Common myeloid progenitor, CD34-positive (primary cell): ENCODE measurements around the gene PPIH. TPM values are rescaled to one million over a fixed set of nuclear protein-coding genes. Genes with fewer than 3 reads are reported as not detected.
"Not testable (repeated sequence)": the region's sequence is repeated elsewhere in the genome, so short reads cannot be mapped to it uniquely, and the experiment has no call there.

Experiments used
- CTCF ChIA-PET: fragments of 350-600 bp; sonication (Branson Sonifier 250); formaldehyde crosslinking; loops from one replicate; lab custom pipeline; 2021; ENCODE audit warnings: antibody characterized with exemption; lab: Charles Lee
- POLR2A ChIA-PET: fragments of 350-600 bp; sonication (Branson Sonifier 250); formaldehyde crosslinking; loops from one replicate; lab custom pipeline; 2021; ENCODE audit warnings: antibody characterized with exemption; lab: Charles Lee
- DNase-seq, 3 donors: peaks; one replicate each; pipeline versions ENCODE4 v3.0.0 to v3.0.0-alpha.2; 2013
- H3K27ac ChIP-seq, 2 experiments: 1 replicate in 1 of 2; 2 replicates in 1 of 2; pipeline ENCODE4 v1.7.0; 2013; ENCODE audit warnings: inconsistent platforms in 2 of 2, low read length in 2 of 2, mild to moderate bottlenecking in 2 of 2, low read depth in 1 of 2, moderate library complexity in 1 of 2; ENCODE audit not compliant: severe bottlenecking in 2 of 2, insufficient read depth in 1 of 2, poor library complexity in 1 of 2
- H3K27me3 ChIP-seq, 5 experiments: replicated peaks in 2 of 5; 1 replicate in 3 of 5; 2 replicates in 2 of 5; pipeline versions ENCODE4 v1.6.1 to v1.7.0; 2013; ENCODE audit warnings: low read length in 4 of 5, mild to moderate bottlenecking in 2 of 5, moderate library complexity in 2 of 5, inconsistent platforms in 1 of 5; ENCODE audit not compliant: insufficient read depth in 5 of 5, control insufficient read depth in 4 of 5
- H3K36me3 ChIP-seq, 4 experiments: 1 replicate in 2 of 4; 2 replicates in 2 of 4; pipeline versions ENCODE4 v1.6.1 to v1.7.0; 2013; ENCODE audit warnings: low read length in 3 of 4, control low read depth in 1 of 4, mild to moderate bottlenecking in 1 of 4; ENCODE audit not compliant: control insufficient read depth in 4 of 4, insufficient read depth in 4 of 4
- H3K4me1 ChIP-seq, 4 experiments: 1 replicate in 3 of 4; 2 replicates in 1 of 4; pipeline versions ENCODE4 v1.6.1 to v1.7.1; 2013; ENCODE audit warnings: low read length in 3 of 4, mild to moderate bottlenecking in 3 of 4, control low read depth in 1 of 4, inconsistent platforms in 1 of 4, moderate library complexity in 1 of 4; ENCODE audit not compliant: control insufficient read depth in 4 of 4, insufficient read depth in 4 of 4; ENCODE audit errors: control extremely low read depth in 1 of 4
- H3K4me3 ChIP-seq, 7 experiments: 1 replicate in 4 of 7; 2 replicates in 3 of 7; pipeline versions ENCODE4 v1.5.1 to v1.7.0; 2013; ENCODE audit warnings: mild to moderate bottlenecking in 7 of 7, low read length in 6 of 7, moderate library complexity in 6 of 7, inconsistent platforms in 2 of 7, low read depth in 2 of 7, control low read depth in 1 of 7; ENCODE audit not compliant: insufficient read depth in 4 of 7, control insufficient read depth in 1 of 7; ENCODE audit errors: extremely low read depth in 1 of 7
- H3K9me3 ChIP-seq, 5 experiments: 1 replicate in 4 of 5; 2 replicates in 1 of 5; pipeline versions ENCODE4 v1.6.1 to v1.7.1; 2013; ENCODE audit warnings: low read length in 4 of 5, mild to moderate bottlenecking in 2 of 5, inconsistent platforms in 1 of 5, low read depth in 1 of 5, moderate library complexity in 1 of 5; ENCODE audit not compliant: control insufficient read depth in 4 of 5, insufficient read depth in 2 of 5; ENCODE audit errors: control extremely low read depth in 1 of 5
- WGBS: methylation state at CpG from one replicate; pipeline ENCODE4 v1.1.5; 2013; ENCODE audit not compliant: insufficient coverage; 5-methylcytosine and 5-hydroxymethylcytosine counted together
- polyA plus RNA-seq: library from polyadenylated mRNA; unstranded; fragments of 120-200 nt; gene quantifications from one replicate; pipeline ENCODE4 v1.2.1, GENCODE V29; 2013

Gene PPIH
- 47.2 TPM for polyA plus RNA-seq

GRCh38 chr1:42657981-42658876 is at the start of gene PPIH:
Gene PPIH, plus strand, starts transcription at chr1:42658423. Its CDS starts 24 bp downstream, at chr1:42658447.
- CTCF ChIA-PET = interaction anchor here (1.0 to 1.4 kb wide), 2 partner anchors 11 to 28 kb away, joined by 3 to 4 read pairs; no protein-coding TSS in a partner anchor
- H3K27me3 ChIP-seq = no peaks in the 10 kb centered on the region

GRCh38 chr1:42613803-42614131 is 44.5 kb upstream of the PPIH start:
- H3K4me3 ChIP-seq = no peak overlapping the region
- WGBS = 100% methylated on average over 1 of the region's 4 CpGs
- H3K4me1 ChIP-seq = no peaks in the 10 kb centered on the region
- peaks cover 0 to 2% (median 0%) of the 10 kb centered on the region in 4 experiments for H3K36me3 ChIP-seq
- CTCF ChIA-PET = no interaction called here
- DNase-seq = no peak
- H3K9me3 ChIP-seq = no peaks in the 10 kb centered on the region
- H3K27ac ChIP-seq = no peak overlapping the region
- no peaks in the 10 kb centered on the region for H3K27me3 ChIP-seq
- POLR2A ChIA-PET = interaction anchor here (0.7 kb wide), 1 partner anchor 21 kb away, joined by 3 read pairs; no protein-coding TSS in a partner anchor

More at GRCh38 chr1:42657981-42658876, at the start of gene PPIH:
- H3K27ac ChIP-seq = peak within 1 kb of the TSS; percentile 37 to 83
- under 1% methylated on average over 53 of the region's 53 CpGs for WGBS
- H3K9me3 ChIP-seq = no peaks in the 10 kb centered on the region
- POLR2A ChIA-PET = interaction anchor here (1.9 kb wide), 1 partner anchor 24 kb away, joined by 18 read pairs; the partner anchor contains the start of gene YBX1
- peaks cover 13 to 25% (median 21%) of the 10 kb centered on the region in 4 experiments for H3K4me1 ChIP-seq
- peaks cover 2 to 29% (median 14%) of the 10 kb centered on the region in 4 experiments for H3K36me3 ChIP-seq
- DNase-seq = peak; percentile 91 to 96 (median 95)
- H3K4me3 ChIP-seq = peak within 1 kb of the TSS; percentile 82 to 98 (median 85)

GRCh38 chr1:42618866-42619265 is 39.4 kb upstream of the PPIH start:
- WGBS = 30% methylated on average over 2 of the region's 2 CpGs

GRCh38 chr1:42620307-42620706 is 37.9 kb upstream of the PPIH start:
- no peaks in the 10 kb centered on the region for H3K9me3 ChIP-seq
- WGBS = no CpG with 5 or more reads among the region's 2 CpGs
- no peaks in the 10 kb centered on the region for H3K4me1 ChIP-seq
- H3K27me3 ChIP-seq = no peaks in the 10 kb centered on the region
- no peak overlapping the region for H3K27ac ChIP-seq
- H3K36me3 ChIP-seq = no peaks in the 10 kb centered on the region
- CTCF ChIA-PET = no interaction called here
- DNase-seq = no peak
- POLR2A ChIA-PET = no interaction called here
- H3K4me3 ChIP-seq = no peak overlapping the region

More at GRCh38 chr1:42618866-42619265, 39.4 kb upstream of the PPIH start:
- Histone ChIP-seq H3K36me3 (peaks cover 0 to under 1% (median 0%) of the 10 kb centered on the region in 4 experiments), H3K4me1 (no peaks in the 10 kb centered on the region), H3K4me3 (no peak overlapping the region), H3K27ac (no peak overlapping the region), H3K9me3 (no peaks in the 10 kb centered on the region), H3K27me3 (no peaks in the 10 kb centered on the region)
- ChIA-PET CTCF (no interaction called here), POLR2A (no interaction called here)
- peak in 2 of 3 donors; percentile 2 to 23 for DNase-seq

- CTCF ChIA-PET, H3K27me3 ChIP-seq, H3K4me1 ChIP-seq, H3K27ac ChIP-seq, DNase-seq, POLR2A ChIA-PET, H3K36me3 ChIP-seq, H3K9me3 ChIP-seq, H3K4me3 ChIP-seq: not testable (repeated sequence)
- 100% methylated on average over 2 of the region's 4 CpGs for WGBS
Observed at GRCh38 chr1:42621180-42621579, 37.0 kb upstream of the PPIH start.

GRCh38 chr1:42627205-42627604 is 31.0 kb upstream of the PPIH start:
- POLR2A ChIA-PET = not testable (repeated sequence)

GRCh38 chr1:42639116-42639515 is 19.1 kb upstream of the PPIH start:
- H3K27ac ChIP-seq = no peak overlapping the region
- no peak overlapping the region for H3K4me3 ChIP-seq
- H3K27me3 ChIP-seq = no peaks in the 10 kb centered on the region
- no peaks in the 10 kb centered on the region for H3K9me3 ChIP-seq
- CTCF ChIA-PET = interaction anchor here (0.9 kb wide), 1 partner anchor 14 kb away, joined by 3 read pairs; no protein-coding TSS in a partner anchor
- POLR2A ChIA-PET = no interaction called here
- H3K36me3 ChIP-seq = no peaks in the 10 kb centered on the region
- H3K4me1 ChIP-seq = no peaks in the 10 kb centered on the region
- DNase-seq = no peak

More at GRCh38 chr1:42627205-42627604, 31.0 kb upstream of the PPIH start:
- H3K36me3 ChIP-seq, H3K4me3 ChIP-seq, H3K27ac ChIP-seq, CTCF ChIA-PET, H3K9me3 ChIP-seq, H3K4me1 ChIP-seq, H3K27me3 ChIP-seq, DNase-seq: not testable (repeated sequence)
- WGBS = 95% methylated on average over 3 of the region's 3 CpGs
